T47D (cell line): Measurements from ENCODE around the gene RHBDL1.

Experiments
- DNase-seq, 2 experiments: peaks; one replicate each; pipeline versions ENCODE4 v3.0.0 to v3.0.0-alpha.2; 2011 to 2012; ENCODE audit warnings: low read depth in 1 of 2, low spot score in 1 of 2
- JUND ChIP-seq: IDR thresholded peaks from 2 replicates; pipeline ENCODE4 v1.6.1; 2012; ENCODE audit warnings: low read depth
- in situ Hi-C: cut with HindIII; loops from 2 replicates; pipeline ENCODE4 v1.10.0; 2016; ENCODE audit warnings: low sequenced_read_pairs, low pct_unique_long_range_greater_than_20kb

The RHBDL1 gene

DNA sequence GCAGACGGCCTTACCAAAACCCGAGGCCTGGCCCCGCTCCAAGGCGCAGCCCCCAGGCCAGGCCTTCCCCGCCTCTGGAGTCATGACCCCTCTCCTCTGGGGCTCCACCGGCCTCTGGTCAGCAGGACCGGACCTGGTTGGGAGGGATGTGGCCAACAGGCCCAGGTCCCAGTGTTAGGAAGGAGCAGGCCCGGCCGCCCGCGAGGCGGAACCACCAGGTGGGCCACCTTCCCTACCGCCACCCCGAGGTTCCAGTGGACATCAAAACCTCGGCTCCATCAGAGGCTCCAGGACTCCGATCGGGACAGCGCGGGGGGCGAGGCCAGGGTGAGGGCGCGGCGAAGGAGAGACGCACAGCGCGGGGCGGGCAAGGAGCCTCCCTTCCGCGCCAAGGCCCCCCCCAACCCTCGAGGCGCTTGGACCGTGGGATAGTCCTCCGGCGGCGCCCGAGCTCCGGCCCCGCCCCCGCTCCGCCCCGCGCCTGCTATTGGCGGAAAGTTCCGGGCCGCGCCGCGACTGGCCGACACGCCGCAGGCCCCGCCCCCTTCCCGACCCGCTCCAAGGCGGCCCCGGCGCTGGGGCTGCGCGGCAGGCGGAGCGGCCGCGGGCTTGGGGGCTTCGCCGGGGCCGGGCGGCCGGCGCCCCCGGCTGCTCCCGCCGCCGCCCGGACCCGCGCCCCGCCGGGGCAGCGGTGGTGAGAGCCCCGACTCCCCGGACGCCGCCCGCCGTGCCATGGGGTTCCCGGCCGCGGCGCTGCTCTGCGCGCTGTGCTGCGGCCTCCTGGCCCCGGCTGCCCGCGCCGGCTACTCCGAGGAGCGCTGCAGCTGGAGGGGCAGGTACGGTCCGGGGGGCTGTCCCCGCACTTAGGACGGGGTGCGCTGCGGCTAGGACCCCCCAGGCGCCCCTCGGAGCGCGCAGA, 39.3 kb downstream of the RHBDL1 start, which contains the start of gene METRN:
METRN (plus strand) TSS at position 561 of the 919 bp plus-strand sequence; CDS start at position 733, 172 bp downstream.
- in situ Hi-C loops = loop anchor here (25.0 kb wide), 1 partner anchor 272 kb away; the partner anchor contains the start of gene SOX8
- DNase-seq = peak; percentile 91 to 96
- TF ChIP-seq JUND = no peak

DNA sequence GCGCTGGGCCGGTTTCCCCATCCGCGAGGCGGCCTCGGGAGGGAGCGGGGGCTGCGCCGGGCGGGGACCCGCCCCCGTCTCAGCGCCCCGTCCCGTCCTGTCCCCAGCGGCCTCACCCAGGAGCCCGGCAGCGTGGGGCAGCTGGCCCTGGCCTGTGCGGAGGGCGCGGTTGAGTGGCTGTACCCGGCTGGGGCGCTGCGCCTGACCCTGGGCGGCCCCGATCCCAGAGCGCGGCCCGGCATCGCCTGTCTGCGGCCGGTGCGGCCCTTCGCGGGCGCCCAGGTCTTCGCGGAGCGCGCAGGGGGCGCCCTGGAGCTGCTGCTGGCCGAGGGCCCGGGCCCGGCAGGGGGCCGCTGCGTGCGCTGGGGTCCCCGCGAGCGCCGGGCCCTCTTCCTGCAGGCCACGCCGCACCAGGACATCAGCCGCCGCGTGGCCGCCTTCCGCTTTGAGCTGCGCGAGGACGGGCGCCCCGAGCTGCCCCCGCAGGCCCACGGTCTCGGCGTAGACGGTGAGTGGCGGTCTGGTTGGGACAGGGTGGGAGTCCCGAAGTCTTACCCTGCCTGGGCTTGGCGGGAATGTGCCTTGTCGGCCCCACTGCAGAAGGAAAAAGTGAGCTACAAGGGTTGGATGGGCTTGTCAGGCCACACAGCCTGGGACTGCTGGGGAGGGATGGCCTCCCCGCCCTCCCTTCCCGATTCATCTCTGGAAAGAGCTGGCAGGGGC, 40.2 kb downstream of the RHBDL1 start:
- in situ Hi-C loops = loop anchor here (25.0 kb wide), 1 partner anchor 272 kb away; the partner anchor contains the start of gene SOX8
- no peak for DNase-seq
- no peak for TF ChIP-seq JUND

DNA sequence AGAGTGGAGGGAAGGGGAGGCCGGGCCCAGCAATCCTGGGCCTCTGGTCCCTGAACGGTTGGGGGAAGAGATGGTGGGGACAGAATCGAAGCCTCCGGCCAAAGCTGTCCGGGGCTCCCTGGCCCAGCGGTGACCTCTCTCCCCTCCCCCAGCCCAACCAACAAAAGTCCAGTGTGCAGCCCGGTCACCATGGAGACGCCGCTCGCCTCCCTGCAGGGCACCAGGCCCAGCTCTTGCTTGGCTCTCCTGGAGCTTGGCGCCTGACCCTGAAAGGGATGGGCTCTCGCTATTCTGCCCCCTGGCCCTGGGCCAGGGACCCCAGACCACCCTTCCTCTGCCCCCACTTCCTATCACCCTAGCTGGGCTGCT, 40.7 kb downstream of the RHBDL1 start:
- peak in 1 of 2 experiments; percentile 78 for DNase-seq
- no peak for TF ChIP-seq JUND
- in situ Hi-C loops = loop anchor here (25.0 kb wide), 1 partner anchor 271 kb away; the partner anchor contains the start of gene SOX8

DNA sequence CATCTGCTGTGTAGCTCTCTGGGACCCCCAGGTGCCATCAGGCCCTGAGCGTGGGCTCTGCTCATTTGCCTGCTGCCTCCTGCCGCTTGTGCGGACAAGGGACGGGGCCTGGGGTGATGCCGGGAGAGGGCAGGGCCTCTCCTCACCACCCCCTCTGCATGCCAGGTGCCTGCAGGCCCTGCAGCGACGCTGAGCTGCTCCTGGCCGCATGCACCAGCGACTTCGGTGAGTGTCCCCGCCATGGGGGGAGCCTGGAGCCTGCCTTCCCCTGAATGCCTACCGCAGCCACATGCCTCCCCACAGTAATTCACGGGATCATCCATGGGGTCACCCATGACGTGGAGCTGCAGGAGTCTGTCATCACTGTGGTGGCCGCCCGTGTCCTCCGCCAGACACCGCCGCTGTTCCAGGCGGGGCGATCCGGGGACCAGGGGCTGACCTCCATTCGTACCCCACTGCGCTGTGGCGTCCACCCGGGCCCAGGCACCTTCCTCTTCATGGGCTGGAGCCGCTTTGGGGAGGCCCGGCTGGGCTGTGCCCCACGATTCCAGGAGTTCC, 41.4 kb downstream of the RHBDL1 start:
- in situ Hi-C loops = loop anchor here (25.0 kb wide), 1 partner anchor 270 kb away; the partner anchor contains the start of gene SOX8
- no peak for TF ChIP-seq JUND
- no peak for DNase-seq

DNA sequence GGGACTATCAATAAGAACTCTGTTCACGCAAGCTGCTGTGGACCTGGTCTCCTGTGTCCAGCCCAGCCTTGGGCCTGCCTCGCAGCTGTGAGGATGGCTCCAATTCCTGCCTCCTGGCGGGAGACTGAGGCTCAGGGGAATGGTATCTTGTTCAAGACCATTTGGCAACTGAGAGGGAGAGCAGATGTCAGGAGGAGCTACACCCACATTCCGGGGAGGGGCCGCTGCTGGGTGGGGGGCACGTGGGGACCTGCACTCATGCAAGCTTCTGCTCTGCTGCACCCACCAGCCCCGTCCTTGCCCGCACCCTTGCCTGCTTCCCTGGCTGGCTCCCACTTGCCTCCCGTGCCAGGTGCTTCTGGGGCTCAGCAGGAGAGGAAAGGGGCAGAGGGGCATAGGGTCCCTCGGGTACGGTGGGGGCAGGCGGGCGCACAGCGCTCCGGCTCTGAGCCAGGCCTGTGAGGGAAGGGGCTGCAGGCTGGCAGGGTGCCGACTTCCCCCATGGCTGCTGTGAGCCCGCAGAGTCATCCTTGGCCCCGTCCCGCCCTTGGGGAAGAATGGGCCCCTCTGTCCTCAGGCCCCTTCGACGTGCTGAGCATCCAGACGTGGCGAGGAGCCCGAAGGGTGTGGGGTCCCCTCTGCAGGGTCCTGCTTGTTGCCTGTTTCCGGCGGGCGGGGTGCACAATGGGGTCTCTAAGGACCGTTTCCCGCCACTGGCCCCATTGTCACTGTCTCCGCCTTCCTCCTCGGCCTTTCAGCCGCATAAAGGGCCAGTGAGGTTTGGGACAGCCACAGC, 42.2 kb downstream of the RHBDL1 start:
- no peak for DNase-seq
- in situ Hi-C loops = loop anchor here (25.0 kb wide), 1 partner anchor 270 kb away; the partner anchor contains the start of gene SOX8
- no peak for TF ChIP-seq JUND

DNA sequence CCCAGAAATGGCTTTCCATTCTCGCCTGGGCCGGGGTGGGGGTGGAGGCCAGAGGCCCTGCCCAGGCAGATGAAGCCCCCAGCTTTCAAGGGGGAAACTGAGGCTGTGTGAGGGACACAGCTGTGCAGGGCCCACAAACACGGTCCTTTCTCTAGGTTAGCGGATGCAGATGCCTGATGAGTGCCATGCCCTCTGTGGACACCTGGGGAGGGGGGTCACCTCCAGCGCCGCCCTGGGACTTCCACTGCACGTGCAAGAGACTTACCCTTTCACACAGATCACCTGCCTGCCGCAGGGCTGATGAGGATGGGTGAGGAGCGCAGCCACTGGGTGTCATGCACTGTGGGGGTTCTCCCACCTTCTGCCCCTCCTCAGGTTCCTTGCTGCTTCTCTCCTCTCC, 42.9 kb downstream of the RHBDL1 start:
- no peak for DNase-seq
- in situ Hi-C loops = loop anchor here (25.0 kb wide), 1 partner anchor 269 kb away; the partner anchor contains the start of gene SOX8
- no peak for TF ChIP-seq JUND

DNA sequence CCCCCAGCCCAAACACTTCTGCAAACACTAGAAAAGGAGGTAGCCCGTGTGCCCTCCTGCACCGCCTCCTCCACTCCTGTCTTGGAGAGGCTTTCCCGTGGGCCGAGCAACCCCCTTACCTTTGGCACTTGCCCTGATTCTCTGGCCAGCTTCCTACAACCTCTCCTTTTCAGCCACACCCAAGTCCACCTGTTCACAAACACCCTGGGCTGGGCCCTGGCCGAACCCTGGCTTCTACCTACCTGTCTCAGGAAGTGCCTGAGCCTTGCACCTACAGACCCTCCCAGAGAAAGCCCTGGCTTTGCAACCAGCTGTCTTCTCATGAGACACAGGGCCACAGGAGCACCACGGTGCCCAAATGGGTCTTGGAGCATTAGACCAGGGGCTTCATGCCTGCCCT, 43.5 kb downstream of the RHBDL1 start:
- TF ChIP-seq JUND = no peak
- no peak for DNase-seq
- in situ Hi-C loops = loop anchor here (25.0 kb wide), 1 partner anchor 268 kb away; the partner anchor contains the start of gene SOX8

DNA sequence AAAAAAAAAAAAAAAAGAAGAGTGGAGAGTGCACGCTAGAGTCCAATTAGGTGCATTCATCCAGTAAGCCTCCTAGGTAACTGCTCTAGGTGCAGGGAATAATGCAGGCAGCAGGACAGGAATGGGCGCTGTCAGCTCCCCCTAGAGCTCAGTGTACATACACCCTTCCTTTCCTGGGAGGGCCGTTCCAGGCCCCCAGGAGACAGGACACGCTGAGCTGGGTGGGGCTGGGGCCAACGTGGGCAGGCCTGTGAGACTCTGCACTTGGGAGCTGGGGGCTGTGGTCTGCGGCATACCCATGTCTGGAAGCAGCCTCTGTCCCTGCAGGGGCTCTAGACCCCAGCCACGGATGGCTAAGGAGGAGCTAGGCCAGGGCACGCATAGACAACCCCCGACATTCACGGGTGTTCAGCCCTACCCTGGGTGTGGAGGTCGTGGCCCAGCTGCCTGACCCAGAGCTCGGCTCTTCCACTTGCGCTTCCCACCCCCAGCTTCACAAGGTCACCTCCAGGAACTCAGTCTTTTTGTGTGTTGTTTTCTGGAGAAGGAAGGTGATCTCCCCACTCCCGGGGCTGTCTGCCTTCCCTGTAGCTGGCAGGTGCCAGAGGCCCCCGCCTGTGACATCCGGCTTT, 44.5 kb downstream of the RHBDL1 start:
- in situ Hi-C loops = loop anchor here (25.0 kb wide), 1 partner anchor 267 kb away; the partner anchor contains the start of gene SOX8
- DNase-seq = peak; percentile 74

DNA sequence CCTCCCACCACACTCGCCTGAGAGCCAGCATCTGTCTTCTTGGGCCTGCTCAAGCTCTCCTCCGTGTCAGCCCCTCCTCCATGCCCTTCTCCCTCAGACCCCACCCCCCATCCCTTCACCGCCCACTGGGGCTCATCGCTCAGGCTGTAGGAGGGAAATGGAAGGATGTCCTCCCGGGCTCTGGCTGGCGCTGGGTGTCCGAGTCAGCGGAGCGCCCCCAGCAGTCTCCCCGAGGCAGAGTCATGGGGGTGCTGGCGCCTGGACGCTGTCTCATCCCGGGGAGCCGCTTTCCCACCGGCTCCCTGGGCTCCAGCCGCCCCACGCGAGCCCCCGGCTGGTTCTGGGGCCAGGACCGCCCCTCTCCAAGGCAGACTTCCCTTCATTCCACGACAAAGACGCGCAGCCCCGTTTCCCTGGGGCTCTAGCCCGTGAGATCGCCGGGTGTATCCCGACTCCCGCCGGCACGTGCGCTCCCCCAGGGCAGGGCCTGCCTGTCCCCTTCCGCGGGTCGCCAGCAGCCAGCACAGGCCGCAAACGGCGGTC, 45.0 kb downstream of the RHBDL1 start:
- DNase-seq = peak; percentile 53 to 77

More for the DNA sequence above, 44.5 kb downstream of the RHBDL1 start:
- no peak for TF ChIP-seq JUND

DNA sequence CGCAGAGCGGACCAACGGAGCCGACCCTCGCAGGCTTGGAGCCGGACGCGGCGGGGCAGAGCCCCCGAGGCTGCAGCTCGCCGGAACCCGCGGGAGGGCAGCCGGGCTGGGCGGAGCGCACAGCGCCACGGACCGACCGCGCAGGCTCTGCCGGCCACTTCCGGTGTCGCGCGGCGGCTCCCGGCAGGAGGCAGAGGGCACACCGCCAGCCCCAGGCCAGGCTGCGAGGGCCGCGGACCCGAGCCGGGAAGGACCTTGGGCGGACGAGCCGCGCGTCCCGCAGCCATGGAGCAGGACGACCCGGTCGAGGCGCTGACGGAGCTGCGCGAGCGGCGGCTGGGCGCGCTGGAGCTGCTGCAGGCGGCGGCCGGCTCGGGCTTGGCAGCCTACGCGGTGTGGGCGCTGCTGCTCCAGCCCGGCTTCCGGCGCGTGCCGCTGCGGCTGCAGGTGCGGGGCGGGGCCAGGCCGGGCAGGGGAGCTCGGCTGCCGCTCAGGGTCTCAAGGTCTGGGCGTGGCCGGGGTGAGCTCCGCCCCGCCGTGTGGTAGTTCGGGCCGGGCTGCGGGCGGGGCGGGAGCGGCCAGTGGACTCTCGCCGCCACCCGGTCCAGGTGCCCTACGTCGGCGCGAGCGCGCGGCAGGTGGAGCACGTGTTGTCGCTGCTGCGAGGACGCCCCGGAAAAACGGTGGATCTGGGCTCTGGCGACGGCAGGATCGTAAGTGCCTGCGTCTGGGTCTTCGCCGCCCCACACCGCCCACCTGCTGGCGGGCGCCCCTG, 45.7 kb downstream of the RHBDL1 start, which contains the start of gene ANTKMT:
ANTKMT (plus strand) TSS at position 157 of the 775 bp plus-strand sequence; CDS start at position 286, 129 bp downstream.
- DNase-seq = peak; percentile 95 to 97
- no peak for TF ChIP-seq JUND
- in situ Hi-C loops = loop anchor here (25.0 kb wide), 1 partner anchor 266 kb away; the partner anchor contains the start of gene SOX8

More for the DNA sequence above, 45.0 kb downstream of the RHBDL1 start:
- TF ChIP-seq JUND = no peak
- in situ Hi-C loops = loop anchor here (25.0 kb wide), 1 partner anchor 267 kb away; the partner anchor contains the start of gene SOX8
